PFSK-1 (cell line): ENCODE results near the gene SORL1.

Experiments
- FOXP2 ChIP-seq: optimal IDR thresholded peaks from 2 replicates; pipeline ENCODE3; 2011; ENCODE audit warnings: borderline replicate concordance, control low read depth, inconsistent platforms; ENCODE audit not compliant: insufficient read depth; ENCODE audit errors: extremely low read length, extremely low read depth
- POLR2AphosphoS5 ChIP-seq: IDR thresholded peaks from 2 replicates; pipeline ENCODE4 v1.6.1; 2012; ENCODE audit warnings: low read depth, mild to moderate bottlenecking, control low read depth, low read length, moderate library complexity
- SIN3A ChIP-seq: IDR thresholded peaks from 2 replicates; pipeline ENCODE4 v1.6.1; 2012; ENCODE audit warnings: mild to moderate bottlenecking, low read length, moderate library complexity, borderline replicate concordance; ENCODE audit not compliant: insufficient read depth
- TAF1 ChIP-seq: IDR thresholded peaks from 2 replicates; pipeline ENCODE4 v1.6.1; 2012; ENCODE audit warnings: low read length, control low read depth, borderline replicate concordance; ENCODE audit not compliant: insufficient read depth
- TF ChIP-seq, protein P1 (sequence below), 2 experiments: IDR thresholded peaks; 2 replicates each; pipeline versions ENCODE4 v1.6.1 to v1.8.0; 2011 to 2012; ENCODE audit warnings: low read depth in 2 of 2, low read length in 2 of 2, control low read depth in 1 of 2, inconsistent platforms in 1 of 2, mild to moderate bottlenecking in 1 of 2, moderate library complexity in 1 of 2; ENCODE audit not compliant: insufficient read depth in 1 of 2

Gene SORL1

DNA sequence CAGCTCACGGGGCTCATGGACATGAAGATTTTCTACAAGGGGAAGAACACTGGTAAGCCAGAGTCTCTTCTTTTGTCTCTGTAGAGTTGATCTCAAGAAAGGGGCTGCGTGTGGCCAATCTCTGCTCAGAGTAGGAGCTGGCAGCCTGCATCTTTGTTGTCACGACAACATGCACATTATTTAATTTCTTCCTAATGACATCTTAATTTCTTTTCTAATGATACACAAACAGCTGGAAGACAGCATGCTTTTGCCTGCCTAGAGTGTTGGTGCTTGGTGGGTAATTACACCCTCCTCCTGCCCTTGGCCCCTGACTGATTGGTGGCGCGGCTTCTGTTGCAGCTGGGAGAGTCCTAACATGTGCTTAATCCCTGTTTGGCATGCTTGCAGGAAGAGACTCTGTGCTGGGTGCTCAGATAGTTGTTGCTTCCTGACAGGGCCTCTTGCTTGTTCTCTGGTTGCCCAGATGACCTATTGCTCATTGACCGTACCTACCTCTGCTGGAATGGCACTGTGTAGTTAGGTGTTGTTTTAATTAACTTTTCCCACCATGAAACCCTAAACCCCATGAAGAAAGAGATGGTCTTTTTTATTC, 107.6 kb downstream of the SORL1 start:
- no peak for TF ChIP-seq TAF1
- TF ChIP-seq FOXP2, result no peak
- no peak for TF ChIP-seq POLR2AphosphoS5
- no peak for TF ChIP-seq SIN3A
- TF ChIP-seq, protein P1, sequence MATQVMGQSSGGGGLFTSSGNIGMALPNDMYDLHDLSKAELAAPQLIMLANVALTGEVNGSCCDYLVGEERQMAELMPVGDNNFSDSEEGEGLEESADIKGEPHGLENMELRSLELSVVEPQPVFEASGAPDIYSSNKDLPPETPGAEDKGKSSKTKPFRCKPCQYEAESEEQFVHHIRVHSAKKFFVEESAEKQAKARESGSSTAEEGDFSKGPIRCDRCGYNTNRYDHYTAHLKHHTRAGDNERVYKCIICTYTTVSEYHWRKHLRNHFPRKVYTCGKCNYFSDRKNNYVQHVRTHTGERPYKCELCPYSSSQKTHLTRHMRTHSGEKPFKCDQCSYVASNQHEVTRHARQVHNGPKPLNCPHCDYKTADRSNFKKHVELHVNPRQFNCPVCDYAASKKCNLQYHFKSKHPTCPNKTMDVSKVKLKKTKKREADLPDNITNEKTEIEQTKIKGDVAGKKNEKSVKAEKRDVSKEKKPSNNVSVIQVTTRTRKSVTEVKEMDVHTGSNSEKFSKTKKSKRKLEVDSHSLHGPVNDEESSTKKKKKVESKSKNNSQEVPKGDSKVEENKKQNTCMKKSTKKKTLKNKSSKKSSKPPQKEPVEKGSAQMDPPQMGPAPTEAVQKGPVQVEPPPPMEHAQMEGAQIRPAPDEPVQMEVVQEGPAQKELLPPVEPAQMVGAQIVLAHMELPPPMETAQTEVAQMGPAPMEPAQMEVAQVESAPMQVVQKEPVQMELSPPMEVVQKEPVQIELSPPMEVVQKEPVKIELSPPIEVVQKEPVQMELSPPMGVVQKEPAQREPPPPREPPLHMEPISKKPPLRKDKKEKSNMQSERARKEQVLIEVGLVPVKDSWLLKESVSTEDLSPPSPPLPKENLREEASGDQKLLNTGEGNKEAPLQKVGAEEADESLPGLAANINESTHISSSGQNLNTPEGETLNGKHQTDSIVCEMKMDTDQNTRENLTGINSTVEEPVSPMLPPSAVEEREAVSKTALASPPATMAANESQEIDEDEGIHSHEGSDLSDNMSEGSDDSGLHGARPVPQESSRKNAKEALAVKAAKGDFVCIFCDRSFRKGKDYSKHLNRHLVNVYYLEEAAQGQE (IDR thresholded peaks at IDR 0.05; ENCODE audit: insufficient read depth in 1 of 2, low read depth in 2 of 2, low read length in 2 of 2), result no peak

DNA sequence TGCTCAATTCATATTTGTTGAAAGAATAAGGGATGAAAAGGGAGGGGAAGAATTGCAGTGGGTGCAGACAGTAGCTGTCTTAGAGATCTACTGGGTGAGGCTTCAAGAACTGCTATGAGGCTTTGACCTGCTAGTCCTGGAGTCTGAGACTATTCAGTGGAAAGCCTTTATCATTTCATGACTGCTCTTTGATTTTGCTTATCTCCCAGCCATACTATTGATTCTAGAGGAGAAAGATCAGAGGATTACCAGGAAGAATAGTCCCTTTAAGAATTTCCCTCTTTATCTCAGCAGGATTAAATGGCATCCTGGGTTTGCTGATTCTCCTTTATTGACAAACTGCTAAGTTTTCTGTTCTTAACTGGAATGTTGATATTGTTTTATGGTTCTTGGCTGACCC, 108.1 kb downstream of the SORL1 start:
- no peak for TF ChIP-seq SIN3A

DNA sequence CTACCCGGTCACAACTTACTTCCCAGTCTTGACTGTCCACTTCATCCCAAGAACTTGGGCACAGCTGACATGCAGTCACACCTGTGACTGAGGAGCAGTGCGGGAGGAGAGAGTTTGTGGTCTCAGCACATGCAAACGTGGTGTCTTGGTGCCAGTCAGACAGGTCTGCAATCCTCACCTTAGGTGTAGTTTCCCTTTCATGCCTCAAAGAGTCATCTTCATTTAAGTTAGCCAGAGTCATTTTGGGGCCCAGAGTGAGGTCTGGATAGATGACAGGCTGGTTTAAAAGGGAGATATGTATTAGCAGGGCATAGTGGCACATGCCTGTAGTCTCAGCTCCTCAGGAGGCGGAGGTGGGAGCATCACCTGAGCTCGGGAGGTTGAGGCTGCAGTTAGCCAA, 109.1 kb downstream of the SORL1 start:
- TF ChIP-seq, protein P1 (IDR thresholded peaks at IDR 0.05; ENCODE audit: insufficient read depth in 1 of 2, low read depth in 2 of 2, low read length in 2 of 2), result no peak
- TF ChIP-seq POLR2AphosphoS5, result no peak

- no peak for TF ChIP-seq FOXP2
- no peak for TF ChIP-seq POLR2AphosphoS5
- no peak for TF ChIP-seq TAF1
- TF ChIP-seq, protein P1 (IDR thresholded peaks at IDR 0.05; ENCODE audit: insufficient read depth in 1 of 2, low read depth in 2 of 2, low read length in 2 of 2), result no peak
- TF ChIP-seq SIN3A, result no peak
These were observed 109.6 kb downstream of the SORL1 start for GRCh38 chr11:121561716-121562115.

DNA sequence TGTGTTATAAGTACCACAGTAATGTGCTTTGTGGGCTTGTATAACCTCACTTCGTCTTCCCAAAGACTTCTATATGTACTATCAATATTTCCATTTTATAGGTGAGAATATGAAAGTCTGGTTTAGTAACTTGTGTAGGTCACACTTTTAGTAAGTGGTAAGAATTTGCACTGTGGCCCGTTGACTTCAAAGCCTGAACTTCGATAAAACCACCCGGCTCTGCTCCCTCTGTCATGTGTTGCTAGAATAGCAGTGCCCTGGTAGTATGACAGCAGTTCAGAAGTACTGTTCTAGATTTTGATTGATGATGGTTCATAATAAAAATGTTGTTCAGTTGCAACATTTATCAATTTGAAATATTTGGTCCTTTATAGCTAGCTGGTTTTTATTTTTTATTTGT, 110.9 kb downstream of the SORL1 start:
- TF ChIP-seq, protein P1 (IDR thresholded peaks at IDR 0.05; ENCODE audit: insufficient read depth in 1 of 2, low read depth in 2 of 2, low read length in 2 of 2), result no peak
- no peak for TF ChIP-seq POLR2AphosphoS5
- TF ChIP-seq SIN3A, result no peak
- no peak for TF ChIP-seq TAF1
- no peak for TF ChIP-seq FOXP2
